Astrocyte of the cerebellum (primary cell): ENCODE results near the gene SYNC.

Experiments
- DNase-seq: peaks from one replicate; pipeline ENCODE4 v3.0.0-alpha.2; 2011; ENCODE audit warnings: low read depth
- H3K4me3 ChIP-seq: 2 replicates; pipeline ENCODE4 v1.5.1; 2011; ENCODE audit warnings: mild to moderate bottlenecking, low read depth, low read length, moderate library complexity
- CTCF ChIP-seq: IDR thresholded peaks from 2 replicates; pipeline ENCODE4 v1.5.1; 2012; ENCODE audit warnings: low read length, low read depth, moderate library complexity, mild to moderate bottlenecking; ENCODE audit errors: missing control alignments
- in situ Hi-C: cut with HindIII; loops from 2 replicates; pipeline ENCODE4 v1.10.0; 2017; ENCODE audit warnings: low sequenced_read_pairs

SYNC gene

GRCh38 chr1:32733582-32734321 lies 31.2 kb upstream of the SYNC start:
- no peak for TF ChIP-seq CTCF
- in situ Hi-C loops: no loop called here
- DNase-seq: no peak

GRCh38 chr1:32729254-32730046 lies 26.9 kb upstream of the SYNC start:
- no peak overlapping the region for H3K4me3 ChIP-seq
- DNase-seq: no peak
- in situ Hi-C loops: no loop called here
- peak; percentile 6 for TF ChIP-seq CTCF

More at GRCh38 chr1:32733582-32734321, 31.2 kb upstream of the SYNC start:
- no peak overlapping the region for H3K4me3 ChIP-seq

- TF ChIP-seq CTCF: no peak
- DNase-seq: no peak
- in situ Hi-C loops: no loop called here
- H3K4me3 ChIP-seq: no peak overlapping the region
Measured at GRCh38 chr1:32728413-32729077, 26.0 kb upstream of the SYNC start.

GRCh38 chr1:32727876-32728275 lies 25.3 kb upstream of the SYNC start:
- no peak overlapping the region for H3K4me3 ChIP-seq
- in situ Hi-C loops: no loop called here
- no peak for DNase-seq
- no peak for TF ChIP-seq CTCF

- in situ Hi-C loops: no loop called here
- no peak for DNase-seq
- H3K4me3 ChIP-seq: no peak overlapping the region
- TF ChIP-seq CTCF: no peak
Measured at GRCh38 chr1:32725615-32725982, 23.0 kb upstream of the SYNC start.
